Loucy (cell line): ENCODE results near the gene FBXW9.

Experiments used
- H2AFZ ChIP-seq: fragments of 200-600 bp; sonication (generic); 2 replicates; pipeline ENCODE4 v1.6.0; 2016; ENCODE audit warnings: antibody characterized with exemption, mild to moderate bottlenecking, low read length, moderate library complexity
- H3F3A ChIP-seq: fragments of 200-600 bp; 2 replicates; pipeline ENCODE4 v1.6.0; 2016; ENCODE audit warnings: antibody characterized with exemption, low read depth, mild to moderate bottlenecking
- H3K27me3 ChIP-seq: fragments of 200-600 bp; sonication (generic); 2 replicates; pipeline ENCODE4 v1.6.1; 2014; ENCODE audit warnings: low read length, mild to moderate bottlenecking; ENCODE audit not compliant: insufficient read depth, poor library complexity, severe bottlenecking
- H3K36me3 ChIP-seq: fragments of 200-600 bp; sonication (generic); 2 replicates; pipeline ENCODE4 v1.6.1; 2016; ENCODE audit warnings: low read length; ENCODE audit not compliant: insufficient read depth
- H3K4me1 ChIP-seq: fragments of 200-600 bp; sonication (generic); 2 replicates; pipeline ENCODE4 v1.5.1; 2014; ENCODE audit warnings: low read length, mild to moderate bottlenecking; ENCODE audit not compliant: insufficient read depth, poor library complexity, severe bottlenecking
- H3K4me2 ChIP-seq: fragments of 200-600 bp; sonication (generic); 2 replicates; pipeline ENCODE4 v1.6.0; 2014; ENCODE audit warnings: antibody characterized with exemption, low read length, low read depth, mild to moderate bottlenecking; ENCODE audit not compliant: poor library complexity, severe bottlenecking
- H3K4me3 ChIP-seq: fragments of 200-600 bp; sonication (generic); 2 replicates; pipeline ENCODE4 v1.5.1; 2014; ENCODE audit warnings: low read length, mild to moderate bottlenecking, mixed read lengths; ENCODE audit not compliant: poor library complexity, severe bottlenecking
- H3K79me2 ChIP-seq: fragments of 200-600 bp; sonication (generic); 2 replicates; pipeline ENCODE4 v1.6.1; 2014; ENCODE audit warnings: low read length; ENCODE audit not compliant: insufficient read depth
- H3K9ac ChIP-seq: fragments of 200-600 bp; sonication (generic); 2 replicates; pipeline ENCODE4 v1.6.0; 2014; ENCODE audit warnings: mild to moderate bottlenecking, low read depth, low read length, moderate library complexity; ENCODE audit not compliant: poor library complexity, severe bottlenecking
- H3K9me2 ChIP-seq: fragments of 200-600 bp; sonication (generic); replicated peaks from 2 replicates; pipeline ENCODE4 v1.6.1; 2016; ENCODE audit warnings: low read depth, low read length, mixed read lengths
- H3K9me3 ChIP-seq: fragments of 200-600 bp; sonication (generic); 2 replicates; pipeline ENCODE4 v1.6.1; 2014; ENCODE audit warnings: mild to moderate bottlenecking, antibody characterized with exemption, low read length, low read depth; ENCODE audit not compliant: insufficient read depth
- H4K20me1 ChIP-seq: fragments of 200-600 bp; sonication (generic); 2 replicates; pipeline ENCODE4 v1.6.0; 2014; ENCODE audit warnings: antibody characterized with exemption, low read length, mild to moderate bottlenecking; ENCODE audit not compliant: insufficient read depth, poor library complexity, severe bottlenecking
- CTCF ChIP-seq: fragments of 200-600 bp; sonication (generic); conservative IDR thresholded peaks from 2 replicates; pipeline ENCODE4 v1.5.1; 2014; ENCODE audit warnings: mild to moderate bottlenecking, antibody characterized with exemption, low read length
- EZH2phosphoT487 ChIP-seq: fragments of 200-600 bp; IDR thresholded peaks from 2 replicates; pipeline ENCODE4 v1.6.1; 2018; ENCODE audit warnings: antibody characterized with exemption, mild to moderate bottlenecking, moderate library complexity, borderline replicate concordance

The FBXW9 gene

GRCh38 chr19:12639901-12640613, 56.4 kb downstream of the FBXW9 start:
- no peaks in the 10 kb centered on the region for H3K27me3 ChIP-seq
- no peaks in the 10 kb centered on the region for H3F3A ChIP-seq
- peak overlapping the region; percentile 64 for H3K4me3 ChIP-seq
- TF ChIP-seq EZH2phosphoT487 (no peak), CTCF (peak; percentile 89)
- no peaks in the 10 kb centered on the region for H4K20me1 ChIP-seq
- H3K36me3 ChIP-seq: no peaks in the 10 kb centered on the region
- H3K4me1 ChIP-seq: peaks cover 4% of the 10 kb centered on the region
- peak overlapping the region; percentile 57 for H3K9ac ChIP-seq
- H2AFZ ChIP-seq: peak overlapping the region; percentile 98
- H3K9me3 ChIP-seq: no peaks in the 10 kb centered on the region
- no peaks in the 10 kb centered on the region for H3K79me2 ChIP-seq
- peak overlapping the region; percentile 84 for H3K4me2 ChIP-seq
- no peaks in the 10 kb centered on the region for H3K9me2 ChIP-seq
